NCI-H524 treated with DMSO at 0.1 percent for 48 hours (cell line): ENCODE data around the gene OR4K2.
"Not testable (repeated sequence)": the region's sequence is repeated elsewhere in the genome, so short reads cannot be mapped to it uniquely, and the experiment has no call there.

Experiments
- DNase-seq: peaks from one replicate; lab custom pipeline; 2025; lab: John Stamatoyannopoulos, UW

Gene OR4K2

DNA sequence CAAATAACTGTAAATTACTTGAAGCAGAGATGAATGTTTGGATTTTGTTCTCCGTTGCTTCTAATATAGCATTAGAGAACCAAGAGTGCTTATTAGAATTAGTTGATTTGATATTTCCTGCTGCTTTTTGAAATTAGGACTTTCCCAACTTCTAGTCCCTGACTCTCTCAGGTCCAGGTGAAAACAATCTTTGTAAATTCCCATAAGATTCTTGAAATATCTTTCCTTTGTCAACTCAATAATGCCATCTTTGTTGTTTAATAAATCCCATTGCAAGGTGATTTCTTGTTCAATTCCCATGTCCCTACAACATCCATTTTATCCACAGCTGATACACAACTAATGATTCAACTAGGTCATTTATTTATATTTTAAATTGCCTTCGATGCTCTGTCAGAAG lies at the start of gene OR4K2:
OR4K2 (plus strand) TSS at position 301 of the 400 bp plus-strand sequence. CDS start 1,126 bp downstream, outside the sequence.
- no peak for DNase-seq

DNA sequence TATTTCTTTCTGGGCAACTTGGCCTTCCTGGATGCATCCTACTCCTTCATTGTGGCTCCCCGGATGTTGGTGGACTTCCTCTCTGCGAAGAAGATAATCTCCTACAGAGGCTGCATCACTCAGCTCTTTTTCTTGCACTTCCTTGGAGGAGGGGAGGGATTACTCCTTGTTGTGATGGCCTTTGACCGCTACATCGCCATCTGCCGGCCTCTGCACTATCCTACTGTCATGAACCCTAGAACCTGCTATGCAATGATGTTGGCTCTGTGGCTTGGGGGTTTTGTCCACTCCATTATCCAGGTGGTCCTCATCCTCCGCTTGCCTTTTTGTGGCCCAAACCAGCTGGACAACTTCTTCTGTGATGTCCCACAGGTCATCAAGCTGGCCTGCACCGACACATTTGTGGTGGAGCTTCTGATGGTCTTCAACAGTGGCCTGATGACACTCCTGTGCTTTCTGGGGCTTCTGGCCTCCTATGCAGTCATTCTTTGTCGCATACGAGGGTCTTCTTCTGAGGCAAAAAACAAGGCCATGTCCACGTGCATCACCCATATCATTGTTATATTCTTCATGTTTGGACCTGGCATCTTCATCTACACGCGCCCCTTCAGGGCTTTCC lies 47.2 kb upstream of the OR4K2 start:
- not testable (repeated sequence) for DNase-seq

- DNase-seq: no peak
These were observed 46.6 kb upstream of the OR4K2 start for GRCh38 chr14:19828314-19828713.

GRCh38 chr14:19834203-19834848 lies 40.6 kb upstream of the OR4K2 start:
- not testable (repeated sequence) for DNase-seq

- no peak for DNase-seq
These were observed 36.5 kb upstream of the OR4K2 start for GRCh38 chr14:19838433-19838832.

GRCh38 chr14:19851365-19851764 lies 23.6 kb upstream of the OR4K2 start:
- DNase-seq: no peak

- not testable (repeated sequence) for DNase-seq
These were observed 8.8 kb upstream of the OR4K2 start for GRCh38 chr14:19866061-19866669.

GRCh38 chr14:19873178-19873577 lies 1.8 kb upstream of the OR4K2 start:
- DNase-seq: no peak

DNA sequence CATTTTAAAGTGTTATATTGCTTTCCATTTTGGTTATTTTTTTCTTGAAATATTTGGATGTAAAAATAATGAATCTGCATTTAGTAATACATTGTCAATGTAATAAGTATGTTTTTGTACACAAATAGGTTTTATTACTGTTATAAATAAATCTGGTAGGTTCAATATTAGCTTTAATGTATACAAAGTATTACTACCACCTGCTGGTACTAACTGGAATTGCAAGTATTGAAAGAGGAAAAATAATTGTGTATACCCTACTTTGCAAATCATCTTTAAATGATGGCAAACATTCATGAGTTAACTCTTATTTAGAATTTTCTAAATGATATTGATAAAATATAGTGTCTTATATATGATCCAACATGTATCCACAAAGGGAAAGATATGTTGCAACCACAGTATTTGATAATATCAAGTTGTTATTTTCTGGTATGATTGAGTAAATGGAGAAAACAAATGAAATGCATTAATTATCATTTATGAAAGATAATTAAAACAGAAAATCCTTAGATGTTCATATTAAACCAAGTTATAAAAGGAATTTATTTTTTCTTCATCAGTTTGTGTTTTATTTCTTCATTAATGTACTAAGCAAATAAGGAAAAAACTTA lies 3.2 kb downstream of the OR4K2 start:
- DNase-seq: no peak

DNA sequence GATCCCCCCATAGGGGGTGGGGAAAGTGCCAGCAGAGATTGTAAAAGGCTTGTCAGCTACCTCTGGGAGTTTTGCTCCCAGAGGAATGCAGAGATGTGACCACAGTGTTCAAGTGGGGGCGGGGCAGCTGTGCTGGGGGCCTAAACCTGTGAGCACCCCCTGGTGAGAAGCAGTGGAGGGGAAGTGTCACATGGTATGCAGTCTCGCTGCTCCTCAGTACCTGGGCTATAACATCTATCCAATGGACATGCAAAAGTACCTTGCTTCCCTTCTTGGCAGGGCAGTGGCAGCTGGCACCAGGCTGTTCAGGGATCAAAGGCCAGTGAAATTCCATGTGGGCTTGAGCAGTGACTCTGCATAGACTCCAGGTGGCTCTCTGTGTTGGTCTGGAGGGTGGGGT lies 20.3 kb downstream of the OR4K2 start:
- DNase-seq: no peak

- no peak for DNase-seq
These were observed 26.1 kb downstream of the OR4K2 start for GRCh38 chr14:19900999-19901398.

DNA sequence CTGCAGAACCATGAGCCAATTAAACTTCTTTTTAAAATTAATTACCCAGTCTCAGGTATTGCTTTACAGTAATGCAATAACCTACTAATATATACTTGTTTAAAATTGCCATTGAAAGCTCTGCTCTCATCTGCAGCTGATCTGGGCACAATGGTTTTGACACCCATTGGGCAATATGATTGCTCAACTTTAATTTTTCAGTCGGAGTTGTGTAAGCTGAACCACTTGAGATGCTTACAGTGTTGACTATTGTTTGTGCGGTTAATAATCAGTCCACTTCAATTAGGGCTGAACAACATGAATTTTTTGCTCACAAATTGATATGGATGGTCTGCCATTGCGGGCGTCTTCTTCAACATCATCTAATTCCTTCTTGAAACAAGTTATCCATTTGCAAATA lies 27.5 kb downstream of the OR4K2 start:
- DNase-seq: no peak

DNA sequence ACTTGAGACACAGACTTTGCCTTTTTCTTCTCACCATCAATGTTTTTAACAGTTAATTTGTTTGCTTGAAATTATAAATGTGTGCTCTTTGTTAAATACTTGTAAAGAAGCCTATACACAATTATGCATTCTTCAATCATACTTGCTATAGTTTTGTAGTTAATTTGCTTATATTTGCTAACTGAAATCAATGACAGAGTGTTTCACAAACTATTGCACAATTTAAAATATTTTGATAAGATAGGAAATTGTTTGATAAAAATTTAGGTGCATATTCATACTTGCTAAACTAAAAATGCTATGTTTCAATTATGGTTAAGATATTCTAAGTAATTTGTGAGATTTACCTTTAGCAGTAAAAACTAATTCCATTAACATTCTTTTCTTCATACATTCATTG lies 31.7 kb downstream of the OR4K2 start:
- DNase-seq: no peak

DNA sequence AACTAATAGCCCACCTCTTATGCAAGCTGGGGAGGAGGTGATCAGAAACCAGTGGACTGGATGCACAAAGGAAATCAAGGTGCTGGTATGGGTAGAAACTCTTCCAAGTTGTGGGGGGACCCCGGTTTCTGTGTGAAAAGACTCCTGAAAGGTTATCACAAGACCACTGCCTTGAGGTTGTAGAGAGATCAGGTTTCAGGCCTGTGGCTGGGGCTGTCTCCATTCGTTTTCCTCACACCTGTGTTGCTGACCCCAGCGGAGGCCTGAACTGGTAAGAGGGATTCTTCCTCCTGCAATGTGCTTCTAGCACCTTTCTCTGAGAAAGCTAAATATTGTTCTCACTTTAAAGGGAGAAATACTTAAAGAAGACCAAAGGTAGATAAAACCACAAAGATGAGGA lies 36.2 kb downstream of the OR4K2 start:
- DNase-seq: no peak

- no peak for DNase-seq
These were observed 42.3 kb downstream of the OR4K2 start for GRCh38 chr14:19917243-19917642.

GRCh38 chr14:19917955-19918518 lies 43.1 kb downstream of the OR4K2 start:
- DNase-seq: no peak

DNA sequence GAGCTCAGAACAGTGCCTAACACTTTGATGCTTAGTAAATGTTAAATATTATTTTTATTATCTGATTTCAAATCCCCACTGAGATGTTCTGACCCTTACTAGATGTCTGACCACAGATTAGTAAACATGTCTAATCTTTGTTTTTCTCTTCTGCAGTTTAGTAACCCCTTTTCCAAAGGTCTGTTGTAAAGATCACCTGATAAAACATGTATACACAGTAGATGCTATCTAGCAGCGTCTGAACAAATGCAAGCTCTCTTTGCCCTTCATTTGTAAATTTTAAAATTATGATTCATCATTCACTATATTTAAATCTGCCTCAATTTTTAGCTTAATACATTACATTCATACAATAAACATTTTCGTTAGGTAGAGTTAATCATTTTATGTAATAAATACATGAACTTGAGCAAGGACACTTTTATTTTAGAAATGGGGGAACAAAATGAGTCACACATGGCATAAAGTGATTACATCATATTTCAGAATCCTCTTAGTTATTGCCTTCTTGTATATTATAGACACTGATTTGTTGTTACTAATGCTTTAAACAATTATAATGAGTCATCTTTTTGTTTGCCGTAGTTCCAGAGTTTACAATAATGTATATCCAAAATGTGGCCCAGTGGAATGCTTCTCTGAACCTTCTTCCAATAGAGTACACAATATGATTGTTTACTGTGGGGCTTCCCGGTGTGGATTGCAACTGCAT lies 43.8 kb downstream of the OR4K2 start:
- DNase-seq: no peak

DNA sequence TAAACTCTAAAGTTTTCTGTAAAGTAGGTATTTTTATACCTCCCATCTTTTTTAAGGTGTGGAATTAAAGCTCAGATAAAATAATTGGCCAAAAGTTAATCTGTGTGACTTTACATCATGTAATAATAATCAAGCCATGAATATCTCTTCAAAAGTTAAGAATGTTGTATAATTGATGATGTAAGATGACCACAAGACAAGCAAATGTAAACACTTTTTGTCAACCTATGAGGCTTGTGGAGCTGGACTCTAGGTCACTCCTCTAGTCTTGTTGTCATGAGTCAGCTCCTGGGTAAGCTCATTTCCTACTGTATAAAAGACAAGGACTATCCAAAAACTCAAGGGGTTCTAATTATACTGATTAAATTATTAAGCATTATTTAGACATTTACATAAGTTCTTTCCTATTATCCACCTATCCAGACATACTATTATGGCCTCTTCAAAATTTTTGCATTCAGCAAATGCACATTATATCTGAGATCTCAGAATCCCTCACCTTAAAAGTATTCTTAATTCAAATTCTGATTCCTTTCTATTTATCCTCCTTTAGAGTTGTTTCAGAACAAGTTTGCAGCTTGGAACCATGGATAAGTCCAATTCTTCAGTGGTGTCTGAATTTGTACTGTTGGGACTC lies 45.2 kb downstream of the OR4K2 start, which contains the start of gene OR4K5:
OR4K5 (plus strand) TSS at position 587 of the 637 bp plus-strand sequence; CDS start at position 587, 0 bp downstream.
- DNase-seq: no peak

DNA sequence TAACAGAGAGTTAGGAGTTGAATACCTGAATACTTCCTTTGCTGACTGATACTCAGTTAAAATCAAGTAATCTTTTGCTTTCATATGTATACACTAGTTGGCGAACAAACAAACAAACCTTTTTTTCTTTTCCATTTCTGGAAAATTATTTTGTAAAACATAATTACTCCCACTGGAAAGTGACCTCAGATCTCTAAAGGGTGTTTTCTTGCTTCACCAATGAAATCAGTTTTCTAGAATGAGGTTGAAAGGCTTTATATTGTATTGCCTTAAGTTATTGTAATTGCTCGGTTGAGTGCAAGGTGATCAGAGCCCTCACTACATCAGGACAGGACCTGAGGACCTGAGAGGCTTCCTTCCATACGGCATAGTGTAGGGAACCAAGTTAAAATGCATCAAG lies 55.7 kb downstream of the OR4K2 start, which contains the start of gene OR4K1:
OR4K1 (plus strand) TSS at position 301 of the 400 bp plus-strand sequence. CDS start 4,750 bp downstream, outside the sequence.
- no peak for DNase-seq
